HepG2 (cell line): ENCODE measurements around the gene UBXN2A. TPM values are rescaled to one million over a fixed set of nuclear protein-coding genes. Genes with fewer than 3 reads are reported as not detected.

Source experiments
- ATAC-seq: fragments of 200-7000 bp; cut with Tn5 transposase; 3 replicates; pipeline ENCODE4 v1.9.1; 2020; ENCODE audit warnings: mild to moderate bottlenecking, moderate library complexity
- BruUV-seq: library from RNA; stranded (reverse); fragments of 400-500 nt; replicated peaks from 2 replicates; lab custom pipeline; 2021; lab: Mats Ljungman, UMichigan
- CTCF ChIA-PET: fragments of 300-600 bp; formaldehyde crosslinking; extraction: SDS; loops from one replicate; lab custom pipeline; 2021; ENCODE audit warnings: low total read pairs, inconsistent platforms, low intra/inter-chr PET ratio; lab: Yijun Ruan, JAX
- POLR2A ChIA-PET: fragments of 350-600 bp; sonication (Branson Sonifier 250); formaldehyde crosslinking; loops from one replicate; lab custom pipeline; 2020; ENCODE audit warnings: antibody characterized with exemption, inconsistent platforms; lab: Yijun Ruan, JAX
- DNase-seq: peaks from one replicate; pipeline ENCODE4 v3.0.0-alpha.2; 2015; ENCODE audit warnings: low spot score
- FAIRE-seq: peaks from 3 replicates; lab custom pipeline; 2011; peaks lifted over from hg19 to GRCh38; lab: Jason Lieb, UNC
- H2AFZ ChIP-seq: one replicate; pipeline ENCODE4 v1.6.1; 2011; ENCODE audit warnings: low read length, inconsistent platforms
- H3K27ac ChIP-seq: fragments of 300-600 bp; 3 replicates; pipeline ENCODE4 v1.8.0; 2011; ENCODE audit warnings: mixed run types, mild to moderate bottlenecking, mixed read lengths, low read length, inconsistent platforms; ENCODE audit not compliant: insufficient read depth; ENCODE audit errors: extremely low read length
- H3K27me3 ChIP-seq, 2 experiments: fragments of 200-600 bp in 1 of 2; 2 replicates in 1 of 2; 3 replicates in 1 of 2; pipeline versions ENCODE4 v1.6.0 to v1.8.0; 2011; ENCODE audit warnings: low read length in 2 of 2, mild to moderate bottlenecking in 2 of 2, moderate library complexity in 2 of 2, inconsistent platforms in 1 of 2; ENCODE audit not compliant: insufficient read depth in 2 of 2, control insufficient read depth in 1 of 2
- H3K36me3 ChIP-seq, 2 experiments: fragments of 200-600 bp in 1 of 2; replicated peaks in 1 of 2; 2 replicates in 1 of 2; 3 replicates in 1 of 2; pipeline versions ENCODE4 v1.5.1 to v1.8.0; 2011; ENCODE audit warnings: low read length in 2 of 2, inconsistent platforms in 1 of 2; ENCODE audit not compliant: insufficient read depth in 2 of 2, control insufficient read depth in 1 of 2
- H3K4me1 ChIP-seq: 2 replicates; pipeline ENCODE4 v1.5.1; 2012; ENCODE audit warnings: low read length, inconsistent platforms; ENCODE audit not compliant: insufficient read depth
- H3K4me2 ChIP-seq: 2 replicates; pipeline ENCODE4 v1.6.0; 2011; ENCODE audit warnings: low read depth, low read length, inconsistent platforms
- H3K4me3 ChIP-seq, 3 experiments: fragments of 200-600 bp in 1 of 3; sonication (generic), shearing (Covaris generic) in 1 of 3; replicated peaks in 1 of 3; 2 replicates each; pipeline ENCODE4 v1.5.1; 2011 to 2016; ENCODE audit warnings: low read length in 3 of 3, inconsistent platforms in 2 of 3, low read depth in 2 of 3, mild to moderate bottlenecking in 2 of 3, control low read depth in 1 of 3, mixed read lengths in 1 of 3; ENCODE audit not compliant: insufficient read depth in 1 of 3
- H3K79me2 ChIP-seq: one replicate; pipeline ENCODE4 v1.6.1; 2011; ENCODE audit warnings: low read length, inconsistent platforms; ENCODE audit not compliant: insufficient read depth
- H3K9ac ChIP-seq: 2 replicates; pipeline ENCODE4 v1.6.0; 2011; ENCODE audit warnings: mild to moderate bottlenecking, low read depth, low read length, inconsistent platforms; ENCODE audit not compliant: insufficient read depth
- H3K9me3 ChIP-seq: 2 replicates; pipeline ENCODE4 v1.5.1; 2012; ENCODE audit warnings: mild to moderate bottlenecking, low read length
- H4K20me1 ChIP-seq: 2 replicates; pipeline ENCODE4 v1.6.0; 2011; ENCODE audit warnings: inconsistent platforms, mild to moderate bottlenecking, low read length, moderate library complexity; ENCODE audit not compliant: insufficient read depth
- CHD2 ChIP-seq: IDR thresholded peaks from 2 replicates; pipeline ENCODE4 v1.6.1; 2011; ENCODE audit warnings: low read depth, low read length, improper control_type of control experiment
- CREB3 ChIP-seq: sonication (generic); formaldehyde crosslinking; IDR thresholded peaks from 2 replicates; pipeline ENCODE4 v1.5.0; 2020; ENCODE audit warnings: missing genetic modification reagents
- CSRNP2 ChIP-seq: sonication (generic); formaldehyde crosslinking; conservative IDR thresholded peaks from 2 replicates; pipeline ENCODE4 v1.8.0; 2022; ENCODE audit warnings: low read depth, missing genetic modification reagents
- DMTF1 ChIP-seq: sonication (generic); formaldehyde crosslinking; IDR thresholded peaks from 2 replicates; pipeline ENCODE4 v1.4.0; 2020; ENCODE audit warnings: mild to moderate bottlenecking, missing genetic modification reagents
- ERF ChIP-seq: IDR thresholded peaks from 2 replicates; pipeline ENCODE4 v1.6.1; 2018; ENCODE audit warnings: missing biosample characterization, missing genetic modification reagents
- MXD3 ChIP-seq: IDR thresholded peaks from 2 replicates; pipeline ENCODE4 v1.6.1; 2016; ENCODE audit warnings: mild to moderate bottlenecking, missing biosample characterization, missing genetic modification reagents
- PAXIP1 ChIP-seq: sonication (generic); formaldehyde crosslinking; conservative IDR thresholded peaks from 2 replicates; pipeline ENCODE4 v1.4.0; 2020; ENCODE audit warnings: mild to moderate bottlenecking, missing genetic modification reagents, moderate library complexity
- ZNF124 ChIP-seq: sonication (generic); formaldehyde crosslinking; IDR thresholded peaks from 2 replicates; pipeline ENCODE4 v1.4.0; 2020; ENCODE audit warnings: missing genetic modification reagents
- ZNF224 ChIP-seq: sonication (generic); formaldehyde crosslinking; IDR thresholded peaks from 2 replicates; pipeline ENCODE4 v1.5.0; 2020; ENCODE audit warnings: mild to moderate bottlenecking, missing genetic modification reagents
- ZNF234 ChIP-seq: sonication (generic); formaldehyde crosslinking; conservative IDR thresholded peaks from 2 replicates; pipeline ENCODE4 v1.5.1; 2020; ENCODE audit warnings: mild to moderate bottlenecking, missing genetic modification reagents
- ZNF598 ChIP-seq: sonication (generic); formaldehyde crosslinking; IDR thresholded peaks from 2 replicates; pipeline ENCODE4 v1.5.1; 2020; ENCODE audit warnings: mild to moderate bottlenecking, missing genetic modification reagents, borderline replicate concordance
- ZNF770 ChIP-seq: sonication (generic); formaldehyde crosslinking; IDR thresholded peaks from 2 replicates; pipeline ENCODE4 v1.5.0; 2020; ENCODE audit warnings: mild to moderate bottlenecking, missing genetic modification reagents
- WGBS: methylation state at CpG from one replicate; pipeline ENCODE4 v1.1.6; 2017; ENCODE audit warnings: low lambda C conversion rate; 5-methylcytosine and 5-hydroxymethylcytosine counted together
- in situ Hi-C: cut with HindIII; loops from 2 replicates; pipeline ENCODE4 v1.10.0; 2017; ENCODE audit warnings: low pct_unique_long_range_greater_than_20kb; ENCODE audit not compliant: extremely low pct_ligation_motif_present
- intact Hi-C: fragments of 100-400 bp; cut with micrococcal nuclease; formaldehyde crosslinking; loops from one replicate; pipeline ENCODE4 v1.10.0; 2022; ENCODE audit not compliant: unreplicated experiment
- polyA plus RNA-seq, 8 experiments: library from polyadenylated mRNA; depleted of rRNA in 3 of 8; stranded (reverse) in 7 of 8; unstranded in 1 of 8; fragments of >200 nt; fragmentation: Illumina TruSeq in 4 of 8; extraction: Trizol in 4 of 8; gene quantifications; 2 replicates each; pipeline versions ENCODE4 v1.2.1 to v1.2.3, GENCODE V29; 2011 to 2016; ENCODE audit warnings: low read depth in 4 of 8, missing spikeins in 1 of 8, mixed read lengths in 1 of 8; ENCODE audit not compliant: insufficient read depth in 1 of 8
- total RNA-seq, 5 experiments: library from RNA; depleted of rRNA; stranded (reverse); fragments of >200 nt; fragmentation: Illumina TruSeq; extraction: Trizol; gene quantifications; 2 replicates each; pipeline ENCODE4 v1.2.3, GENCODE V29; 2016; ENCODE audit warnings: low read depth in 1 of 5

UBXN2A gene
- total and polyA plus RNA-seq, 2 of the 13 experiments (the other 11 are each of a cell fraction or from before 2014, with no cell fraction given): 8.3 to 20.9 TPM

- TF ChIP-seq DMTF1 (CRISPR knock-in tag) (no peak), ZNF770 (CRISPR knock-in tag) (no peak)
These were observed 37.2 kb upstream of the UBXN2A start (continued) for GRCh38 chr2:23903034-23903433.

- WGBS: 98% methylated on average over 1 of the region's 1 CpG
- CTCF ChIA-PET: no interaction called here
- no peaks in the 10 kb centered on the region for H4K20me1 ChIP-seq
- H3K27ac ChIP-seq: peak overlapping the region; percentile 32
- no peak overlapping the region for H3K4me2 ChIP-seq
- no peak for DNase-seq
- H3K9ac ChIP-seq: no peak overlapping the region
- POLR2A ChIA-PET: interaction anchor here (0.7 to 1.3 kb wide), 2 partner anchors 23 to 112 kb away, joined by 4 to 6 read pairs; partner anchors contain the start of gene ATAD2B
- no TSS peak for BruUV-seq
- H3K4me3 ChIP-seq: no peak overlapping the region
- no peak for ATAC-seq
- FAIRE-seq: no peak
- H3K9me3 ChIP-seq: no peaks in the 10 kb centered on the region
- peaks cover 59% of the 10 kb centered on the region for H3K79me2 ChIP-seq
- no peaks in the 10 kb centered on the region for H3K36me3 ChIP-seq
- in situ Hi-C loops (no loop called here), intact Hi-C loops (no loop called here)
- peaks cover 27% of the 10 kb centered on the region for H3K4me1 ChIP-seq
- H3K27me3 ChIP-seq: no peaks in the 10 kb centered on the region
- no peak overlapping the region for H2AFZ ChIP-seq
- TF ChIP-seq ZNF124 (CRISPR knock-in tag) (no peak), CREB3 (CRISPR knock-in tag) (no peak), ZNF224 (CRISPR knock-in tag) (no peak), PAXIP1 (CRISPR knock-in tag) (no peak), MXD3 (CRISPR knock-in tag) (no peak), ZNF598 (no peak), CSRNP2 (CRISPR knock-in tag) (no peak), CHD2 (no peak), ZNF234 (no peak), ERF (CRISPR knock-in tag) (no peak)
These were observed 36.0 kb upstream of the UBXN2A start for GRCh38 chr2:23904215-23904614.
